Heart left ventricle (tissue), 16 donors: ENCODE data around the gene HCAR1. TPM values are rescaled to one million over a fixed set of nuclear protein-coding genes. Genes with fewer than 3 reads are reported as not detected.

ENCODE experiments used
- ATAC-seq, 4 donors: fragments of 200-7000 bp; cut with Tn5 transposase; one replicate each; pipeline ENCODE4 v1.9.1; 2020 to 2022; ENCODE audit warnings: moderate library complexity in 4 of 4, mild to moderate bottlenecking in 3 of 4, moderate number of reproducible peaks in 1 of 4
- DNase-seq, 5 donors: peaks; one replicate each; pipeline ENCODE4 v3.0.0-alpha.2; 2020
- H3K27ac ChIP-seq, 12 donors: fragments of 200-600 bp; sonication (generic) in 4 of 12; one replicate each; pipeline versions ENCODE4 v1.5.0 to v1.8.0; 2016 to 2022; ENCODE audit warnings: mild to moderate bottlenecking in 2 of 12
- H3K27me3 ChIP-seq, 9 donors: fragments of 200-600 bp; sonication (generic) in 2 of 9; one replicate each; pipeline versions ENCODE4 v1.5.1 to v1.8.0; 2016 to 2022; ENCODE audit warnings: mild to moderate bottlenecking in 3 of 9
- H3K36me3 ChIP-seq, 9 donors: fragments of 200-600 bp; sonication (generic) in 2 of 9; one replicate each; pipeline versions ENCODE4 v1.5.0 to v1.8.0; 2018 to 2022; ENCODE audit warnings: mild to moderate bottlenecking in 2 of 9
- H3K4me1 ChIP-seq, 12 donors: fragments of 200-600 bp; sonication (generic) in 4 of 12; one replicate each; pipeline versions ENCODE4 v1.5.0 to v1.8.0; 2016 to 2022; ENCODE audit warnings: mild to moderate bottlenecking in 3 of 12
- H3K4me3 ChIP-seq, 12 donors: fragments of 200-600 bp; sonication (generic) in 4 of 12; one replicate each; pipeline versions ENCODE4 v1.5.0 to v1.8.0; 2017 to 2022; ENCODE audit warnings: mild to moderate bottlenecking in 9 of 12, moderate library complexity in 4 of 12
- H3K9me3 ChIP-seq, 12 donors: fragments of 200-600 bp; sonication (generic) in 4 of 12; one replicate each; pipeline versions ENCODE4 v1.5.0 to v1.8.0; 2016 to 2022; ENCODE audit warnings: mild to moderate bottlenecking in 1 of 12
- POLR2A ChIP-seq, 2 donors: fragments of 450-650 bp; IDR thresholded peaks; one replicate each; pipeline ENCODE4 v1.6.1; 2017; ENCODE audit warnings: antibody characterized with exemption in 2 of 2, mild to moderate bottlenecking in 2 of 2, moderate library complexity in 2 of 2
- WGBS, 4 donors: extraction: QIAGEN DNeasy Blood & Tissue Kit in 2 of 4; methylation state at CpG; one replicate each; pipeline versions ENCODE4 v1.1.5 to v1.1.7; 2013 to 2018; 5-methylcytosine and 5-hydroxymethylcytosine counted together
- intact Hi-C, 10 donors: fragments of 100-400 bp; cut with DNase I; formaldehyde crosslinking; loops; one replicate each; pipeline versions ENCODE4 v1.11.1 to v1.14.2; 2022
- polyA plus RNA-seq, 2 donors: library from polyadenylated mRNA; stranded (reverse); fragments of 200-250 nt; gene quantifications; one replicate each; pipeline ENCODE4 v1.2.3, GENCODE V29; 2013
- total RNA-seq, 9 donors: library from RNA; depleted of rRNA in 2 of 9; stranded (reverse); fragments of >200 nt in 2 of 9; fragmentation: NEBNext Ultra II Directional in 3 of 9; extraction: Animal tissue kit (Norgen Biotek cat#: 25700) in 3 of 9; gene quantifications; one replicate each; pipeline versions ENCODE4 v1.1.0 to v1.2.4, GENCODE V29; 2016 to 2023
- TF ChIP-seq, protein P1 (sequence below), 12 donors: fragments of 200-600 bp; sonication (generic) in 4 of 12; IDR thresholded peaks; one replicate each; pipeline versions ENCODE4 v1.5.0 to v1.8.0; 2018 to 2022; ENCODE audit warnings: antibody characterized with exemption in 12 of 12, mild to moderate bottlenecking in 5 of 12
- donor health status: ischemic (EF 13 %, LVEDD 7.1; RV severe dilation, severe dysfunction).
- donor health status: healthy with polysubstance abuse.
- donor health status: DM: no; HTN: yes; CAD: no.
- donor health status: DM: no; HTN: no; CAD: no.
- donor health status: ischemic (EF 25% LVEDD 6.9; RV normal size, moderate dysfunction).
- donor health status: ischemic (EF 25% LVEDD 5.7; RV mildly dilated, moderate dysfunction).
- donor health status: healthy.
- donor health status: DM: yes; HTN: yes; CAD: no.
- donor health status: ischemic (EF 35%, LVEDD 5.7; RV mildly dilated, moderate dysfunction).
- donor health status: nonischemic (EF 11% LVEDD 7.7; RV severe dilation, severe dysfunction).
- donor health status: DM: yes; HTN: yes; CAD: no.
- donor health status: PGD.
- donor health status: ischemic (EF 29% LVEDD 5.4; RV normal size, mild dysfunction).
- donor health status: nonischemic (EF 23%, LVEDD 6.1; RV moderate dilation, normal function).

Gene HCAR1
- total and polyA plus RNA-seq, 11 donors: 0.08 to 1.4 (median 0.22) TPM; not detected in 6

- no peaks in the 10 kb centered on the region for H3K36me3 ChIP-seq
- ATAC-seq: no peak
- TF ChIP-seq, protein P1, sequence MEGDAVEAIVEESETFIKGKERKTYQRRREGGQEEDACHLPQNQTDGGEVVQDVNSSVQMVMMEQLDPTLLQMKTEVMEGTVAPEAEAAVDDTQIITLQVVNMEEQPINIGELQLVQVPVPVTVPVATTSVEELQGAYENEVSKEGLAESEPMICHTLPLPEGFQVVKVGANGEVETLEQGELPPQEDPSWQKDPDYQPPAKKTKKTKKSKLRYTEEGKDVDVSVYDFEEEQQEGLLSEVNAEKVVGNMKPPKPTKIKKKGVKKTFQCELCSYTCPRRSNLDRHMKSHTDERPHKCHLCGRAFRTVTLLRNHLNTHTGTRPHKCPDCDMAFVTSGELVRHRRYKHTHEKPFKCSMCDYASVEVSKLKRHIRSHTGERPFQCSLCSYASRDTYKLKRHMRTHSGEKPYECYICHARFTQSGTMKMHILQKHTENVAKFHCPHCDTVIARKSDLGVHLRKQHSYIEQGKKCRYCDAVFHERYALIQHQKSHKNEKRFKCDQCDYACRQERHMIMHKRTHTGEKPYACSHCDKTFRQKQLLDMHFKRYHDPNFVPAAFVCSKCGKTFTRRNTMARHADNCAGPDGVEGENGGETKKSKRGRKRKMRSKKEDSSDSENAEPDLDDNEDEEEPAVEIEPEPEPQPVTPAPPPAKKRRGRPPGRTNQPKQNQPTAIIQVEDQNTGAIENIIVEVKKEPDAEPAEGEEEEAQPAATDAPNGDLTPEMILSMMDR (IDR thresholded peaks at IDR 0.05): no peak
- TF ChIP-seq POLR2A (IDR thresholded peaks at IDR 0.05): no peak
- 85 to 88% (median 87%) methylated on average over 4 of the region's 4 CpGs for WGBS, 4 donors
- H3K4me3 ChIP-seq: no peak overlapping the region
- DNase-seq: no peak
- intact Hi-C loops: no loop called here
- no peaks in the 10 kb centered on the region for H3K9me3 ChIP-seq
- H3K27me3 ChIP-seq: peaks cover 0 to 4% (median 0%) of the 10 kb centered on the region in 9 donors
- no peak overlapping the region for H3K27ac ChIP-seq
- peaks cover 0 to 3% (median 0%) of the 10 kb centered on the region in 12 donors for H3K4me1 ChIP-seq
These were observed 2.0 kb upstream of the HCAR1 start for GRCh38 chr12:122732611-122733010.

GRCh38 chr12:122732170-122732569, 1.5 kb upstream of the HCAR1 start:
- Histone ChIP-seq H3K4me3 (no peak overlapping the region), H3K4me1 (peaks cover 0 to 3% (median 0%) of the 10 kb centered on the region in 12 donors), H3K27me3 (peaks cover 0 to 4% (median 0%) of the 10 kb centered on the region in 9 donors), H3K9me3 (no peaks in the 10 kb centered on the region), H3K27ac (no peak overlapping the region), H3K36me3 (no peaks in the 10 kb centered on the region)
- WGBS, 4 donors: 73 to 81% (median 77%) methylated on average over 3 of the region's 3 CpGs
- ATAC-seq: no peak
- TF ChIP-seq, protein P1 (IDR thresholded peaks at IDR 0.05): no peak
- no peak for TF ChIP-seq POLR2A (IDR thresholded peaks at IDR 0.05)
- intact Hi-C loops: no loop called here
- DNase-seq: no peak

GRCh38 chr12:122729583-122730214, 945 bp downstream of the HCAR1 start:
- TF ChIP-seq, protein P1 (IDR thresholded peaks at IDR 0.05): no peak
- TF ChIP-seq POLR2A (IDR thresholded peaks at IDR 0.05): no peak
- Histone ChIP-seq H3K9me3 (no peaks in the 10 kb centered on the region), H3K36me3 (no peaks in the 10 kb centered on the region), H3K4me3 (peak overlapping the region in 1 of 12 donors; percentile 32), H3K4me1 (peaks cover 0 to 17% (median 0%) of the 10 kb centered on the region in 12 donors), H3K27ac (no peak overlapping the region), H3K27me3 (peaks cover 0 to 4% (median 0%) of the 10 kb centered on the region in 9 donors)
- DNase-seq (no peak), ATAC-seq (no peak)
- intact Hi-C loops: no loop called here
- WGBS, 4 donors: 90 to 93% (median 92%) methylated on average over 27 of the region's 27 CpGs

- no peak for DNase-seq
- ATAC-seq: no peak
- Histone ChIP-seq H3K36me3 (no peaks in the 10 kb centered on the region), H3K4me3 (no peak overlapping the region), H3K27me3 (peaks cover 0 to 4% (median 0%) of the 10 kb centered on the region in 9 donors), H3K9me3 (no peaks in the 10 kb centered on the region), H3K4me1 (peaks cover 0 to 29% (median 0%) of the 10 kb centered on the region in 12 donors), H3K27ac (no peak overlapping the region)
- TF ChIP-seq, protein P1 (IDR thresholded peaks at IDR 0.05): no peak
- TF ChIP-seq POLR2A (IDR thresholded peaks at IDR 0.05): no peak
- 49 to 71% (median 54%) methylated on average over 5 of the region's 5 CpGs for WGBS, 4 donors
- intact Hi-C loops: no loop called here
These were observed 4.5 kb downstream of the HCAR1 start for GRCh38 chr12:122726080-122726558.
